Breast epithelium (tissue), 4 donors: Measurements from ENCODE around the gene DPYD. TPM values are rescaled to one million over a fixed set of nuclear protein-coding genes. Genes with fewer than 3 reads are reported as not detected.

Experiments
- DNase-seq, 2 donors: peaks; one replicate each; pipeline ENCODE4 v3.0.0-alpha.2; 2019; ENCODE audit warnings: low spot score in 2 of 2
- H3K27ac ChIP-seq, 2 donors: fragments of 200-600 bp; sonication (generic) in 1 of 2; one replicate each; pipeline ENCODE4 v1.5.1; 2016 to 2019; ENCODE audit warnings: mild to moderate bottlenecking in 1 of 2
- H3K27me3 ChIP-seq, 2 donors: fragments of 200-600 bp; sonication (generic) in 1 of 2; one replicate each; pipeline versions ENCODE4 v1.5.1 to v1.6.0; 2017 to 2019; ENCODE audit warnings: control low read depth in 1 of 2, mild to moderate bottlenecking in 1 of 2
- H3K36me3 ChIP-seq: fragments of 200-600 bp; one replicate; pipeline ENCODE4 v1.5.1; 2019
- H3K4me1 ChIP-seq, 2 donors: fragments of 200-600 bp; sonication (generic); one replicate each; pipeline ENCODE4 v1.5.1; 2016 to 2019; ENCODE audit warnings: control low read depth in 1 of 2
- H3K4me3 ChIP-seq, 3 donors: fragments of 200-600 bp; sonication (generic); 1 replicate in 2 of 3; 2 replicates in 1 of 3; pipeline ENCODE4 v1.5.1; 2016 to 2019; ENCODE audit warnings: mild to moderate bottlenecking in 3 of 3, moderate library complexity in 2 of 3
- H3K9me3 ChIP-seq, 2 donors: fragments of 200-600 bp; sonication (generic) in 1 of 2; one replicate each; pipeline ENCODE4 v1.5.1; 2016 to 2019; ENCODE audit warnings: control low read depth in 1 of 2
- CTCF ChIP-seq, 3 donors: fragments of 450-650 bp; IDR thresholded peaks; one replicate each; pipeline ENCODE4 v1.5.1; 2016 to 2017; ENCODE audit warnings: antibody characterized with exemption in 3 of 3, mild to moderate bottlenecking in 3 of 3, moderate library complexity in 3 of 3
- POLR2A ChIP-seq: fragments of 450-650 bp; IDR thresholded peaks from one replicate; pipeline ENCODE4 v1.6.1; 2016; ENCODE audit warnings: antibody characterized with exemption, mild to moderate bottlenecking, moderate library complexity
- POLR2AphosphoS5 ChIP-seq, 3 donors: sonication (generic); formaldehyde crosslinking; IDR thresholded peaks; one replicate each; pipeline ENCODE4 v1.6.1; 2017; ENCODE audit warnings: antibody characterized with exemption in 3 of 3
- intact Hi-C: fragments of 100-400 bp; cut with DNase I; formaldehyde crosslinking; loops from one replicate; pipeline ENCODE4 v1.15.1; 2023; ENCODE audit warnings: low total_unique reads
- total RNA-seq, 3 donors: library from RNA; depleted of rRNA; stranded (reverse); fragments of >200 nt; gene quantifications; one replicate each; pipeline ENCODE4 v1.1.0, GENCODE V29; 2016

Gene DPYD
- total RNA-seq, 3 donors from 2014 or later, result 56.4 to 95.1 (median 58.1) TPM

- H3K4me3 ChIP-seq, result no peak overlapping the region
- H3K36me3 ChIP-seq, result no peaks in the 10 kb centered on the region
- H3K27me3 ChIP-seq, result no peaks in the 10 kb centered on the region
- no peak overlapping the region for H3K27ac ChIP-seq
- no peak for DNase-seq
- TF ChIP-seq CTCF (IDR thresholded peaks at IDR 0.05), result no peak
- TF ChIP-seq POLR2AphosphoS5 (IDR thresholded peaks at IDR 0.05), result no peak
- no peak for TF ChIP-seq POLR2A
- no peaks in the 10 kb centered on the region for H3K4me1 ChIP-seq
- intact Hi-C loops, result no loop called here
- no peaks in the 10 kb centered on the region for H3K9me3 ChIP-seq
Observed at GRCh38 chr1:97832481-97832880, 88.4 kb downstream of the DPYD start.

- H3K27me3 ChIP-seq, result no peaks in the 10 kb centered on the region
- H3K36me3 ChIP-seq, result no peaks in the 10 kb centered on the region
- no peak for TF ChIP-seq POLR2A
- no peak for TF ChIP-seq CTCF (IDR thresholded peaks at IDR 0.05)
- TF ChIP-seq POLR2AphosphoS5 (IDR thresholded peaks at IDR 0.05), result no peak
- H3K9me3 ChIP-seq, result no peaks in the 10 kb centered on the region
- no peaks in the 10 kb centered on the region for H3K4me1 ChIP-seq
- H3K27ac ChIP-seq, result no peak overlapping the region
- intact Hi-C loops, result no loop called here
- no peak overlapping the region for H3K4me3 ChIP-seq
- no peak for DNase-seq
Observed at GRCh38 chr1:97827887-97828286, 92.9 kb downstream of the DPYD start.

- no peaks in the 10 kb centered on the region for H3K36me3 ChIP-seq
- no peaks in the 10 kb centered on the region for H3K4me1 ChIP-seq
- TF ChIP-seq POLR2AphosphoS5 (IDR thresholded peaks at IDR 0.05), result no peak
- no peak for TF ChIP-seq CTCF (IDR thresholded peaks at IDR 0.05)
- TF ChIP-seq POLR2A, result no peak
- no peak for DNase-seq
- no peak overlapping the region for H3K4me3 ChIP-seq
- intact Hi-C loops, result no loop called here
- H3K9me3 ChIP-seq, result no peaks in the 10 kb centered on the region
- H3K27me3 ChIP-seq, result no peaks in the 10 kb centered on the region
- H3K27ac ChIP-seq, result no peak overlapping the region
Observed at GRCh38 chr1:97826820-97827219, 94.0 kb downstream of the DPYD start.

GRCh38 chr1:97824624-97825023 lies 96.2 kb downstream of the DPYD start:
- intact Hi-C loops, result no loop called here
- no peak for TF ChIP-seq CTCF (IDR thresholded peaks at IDR 0.05)
- TF ChIP-seq POLR2AphosphoS5 (IDR thresholded peaks at IDR 0.05), result no peak
- no peak for TF ChIP-seq POLR2A

GRCh38 chr1:97824200-97824599 lies 96.6 kb downstream of the DPYD start:
- DNase-seq, result no peak
- Histone ChIP-seq H3K27ac (no peak overlapping the region), H3K4me3 (no peak overlapping the region), H3K4me1 (no peaks in the 10 kb centered on the region), H3K9me3 (no peaks in the 10 kb centered on the region), H3K36me3 (no peaks in the 10 kb centered on the region), H3K27me3 (no peaks in the 10 kb centered on the region)
- intact Hi-C loops, result no loop called here
- TF ChIP-seq POLR2A (no peak), POLR2AphosphoS5 (IDR thresholded peaks at IDR 0.05) (no peak), CTCF (IDR thresholded peaks at IDR 0.05) (no peak)

More at GRCh38 chr1:97824624-97825023, 96.2 kb downstream of the DPYD start:
- no peak for DNase-seq
- H3K27me3 ChIP-seq, result no peaks in the 10 kb centered on the region
- no peaks in the 10 kb centered on the region for H3K36me3 ChIP-seq
- no peak overlapping the region for H3K4me3 ChIP-seq
- H3K27ac ChIP-seq, result no peak overlapping the region
- no peaks in the 10 kb centered on the region for H3K9me3 ChIP-seq
- H3K4me1 ChIP-seq, result no peaks in the 10 kb centered on the region
